ENCODE results near the gene ATF7IP2. TPM values are rescaled to one million over a fixed set of nuclear protein-coding genes. Genes with fewer than 3 reads are reported as not detected.

The ATF7IP2 gene
- total and polyA plus RNA-seq, 2 donors (not counting 3 experiments of a cell fraction or from before 2014, with no cell fraction given): 9.7 to 14.6 TPM

DNA sequence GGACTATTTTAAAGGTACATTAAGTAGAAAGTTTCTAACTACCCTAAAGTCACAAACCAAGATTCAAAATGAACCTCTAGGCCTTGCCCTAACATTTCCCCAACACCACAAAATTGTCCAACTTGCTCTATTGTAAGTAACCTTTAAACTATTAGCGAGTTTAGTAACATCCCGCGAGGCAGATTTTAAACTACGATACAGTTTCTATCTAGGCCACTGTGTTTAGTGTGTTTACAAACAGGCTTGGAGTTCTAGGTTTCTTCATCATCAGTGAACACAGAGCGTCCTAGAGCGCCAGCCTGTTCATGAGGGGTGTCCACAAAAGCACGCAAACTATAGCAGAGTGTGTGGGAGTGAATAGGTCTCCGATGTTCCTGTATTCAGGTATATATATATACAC lies 142.8 kb downstream of the ATF7IP2 start:
- Histone ChIP-seq H3K36me3 (ENCODE audit: control insufficient read depth in 2 of 2, extremely low read depth in 1 of 2, insufficient read depth in 2 of 2, low read length in 2 of 2) (no peaks in the 10 kb centered on the region), H3K4me2 (ENCODE audit: insufficient read depth, low read length) (no peak overlapping the region), H3K27ac (ENCODE audit: insufficient read depth, low read depth, low read length) (no peak overlapping the region), H3K79me2 (ENCODE audit: control insufficient read depth, insufficient read depth, low read length) (no peaks in the 10 kb centered on the region), H3K27me3 (ENCODE audit: control insufficient read depth in 2 of 2, insufficient read depth in 2 of 2, low read length in 2 of 2) (no peaks in the 10 kb centered on the region), H3K9ac (replicated peaks; ENCODE audit: extremely low read depth, insufficient read depth, low read length) (no peak overlapping the region), H3K9me1 (replicated peaks; ENCODE audit: control insufficient read depth, extremely low read depth, insufficient read depth, low read length) (no peaks in the 10 kb centered on the region), H3K4me3 (replicated peaks in 1 of 3; ENCODE audit: insufficient read depth in 1 of 3, low read depth in 1 of 3, low read length in 3 of 3) (no peak overlapping the region), H3K4me1 (ENCODE audit: control insufficient read depth, extremely low read depth, insufficient read depth, low read length) (no peaks in the 10 kb centered on the region), H3K9me3 (replicated peaks; ENCODE audit: control insufficient read depth, insufficient read depth, low read length) (no peaks in the 10 kb centered on the region), H4K20me1 (replicated peaks; ENCODE audit: control insufficient read depth, extremely low read depth, insufficient read depth, low read length) (no peaks in the 10 kb centered on the region), H2AFZ (ENCODE audit: low read depth, low read length) (no peak overlapping the region)
- ChIA-PET CTCF (no interaction called here), POLR2A (no interaction called here)
- dilution Hi-C loops (cut with MboI; ENCODE audit: extremely low pct_ligation_motif_present, low sequenced_read_pairs) (no loop called here), intact Hi-C loops (cut with micrococcal nuclease) (no loop called here)
- TF ChIP-seq POLR2AphosphoS5 (IDR thresholded peaks at IDR 0.05; ENCODE audit: insufficient read depth, low read depth, low read length) (no peak), JUN (IDR thresholded peaks at IDR 0.05; ENCODE audit: borderline replicate concordance, insufficient read depth, insufficient read length, low read depth) (no peak), GATA2 (IDR thresholded peaks at IDR 0.05; ENCODE audit: insufficient read depth, insufficient read length, low read depth, low read length) (no peak)
- TF ChIP-seq, protein P1, sequence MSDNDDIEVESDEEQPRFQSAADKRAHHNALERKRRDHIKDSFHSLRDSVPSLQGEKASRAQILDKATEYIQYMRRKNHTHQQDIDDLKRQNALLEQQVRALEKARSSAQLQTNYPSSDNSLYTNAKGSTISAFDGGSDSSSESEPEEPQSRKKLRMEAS (IDR thresholded peaks at IDR 0.05; ENCODE audit: insufficient read depth, insufficient read length): no peak
- BruUV-seq (replicated peaks): no TSS peak
- DNase-seq (ENCODE audit: low read depth, low spot score) (no peak), FAIRE-seq (no peak)

DNA sequence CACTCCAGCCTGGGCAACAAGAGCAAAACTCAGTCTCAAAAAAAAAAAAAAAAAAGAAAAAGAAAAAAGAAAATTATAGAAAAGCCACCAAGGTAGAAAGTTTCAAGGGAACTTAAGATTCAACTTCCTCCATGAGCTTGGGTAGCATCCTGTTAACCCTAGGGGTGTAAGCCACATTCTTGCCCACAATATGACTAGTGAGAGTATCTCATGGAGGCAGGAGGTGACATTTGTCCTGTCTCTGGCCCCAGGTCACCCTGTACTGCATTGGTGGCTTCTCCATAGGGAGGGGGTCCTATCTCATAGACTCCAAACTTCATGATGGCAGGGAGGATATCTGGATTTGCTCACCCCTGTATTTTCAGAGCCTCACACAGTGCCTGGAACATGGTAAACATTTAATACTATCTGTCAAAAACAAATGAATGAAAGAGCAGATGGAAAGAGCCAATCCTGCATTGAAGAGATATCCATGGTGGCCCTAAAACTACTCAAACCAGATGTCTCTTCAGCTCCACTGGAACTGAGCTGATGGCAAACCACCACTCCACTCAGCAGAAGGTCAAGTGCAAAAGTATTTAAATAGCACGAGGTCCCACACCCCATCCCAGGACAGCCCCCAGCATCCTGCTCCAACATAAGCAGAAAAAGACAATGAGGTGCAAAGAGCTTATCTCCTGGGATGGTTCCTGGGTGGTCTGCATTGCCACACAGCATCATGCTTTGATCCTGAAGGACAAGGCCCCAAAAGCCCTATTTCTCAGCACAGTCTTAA lies 144.2 kb downstream of the ATF7IP2 start:
- H3K27ac ChIP-seq (ENCODE audit: insufficient read depth, low read depth, low read length): no peak overlapping the region
- no peaks in the 10 kb centered on the region for H3K27me3 ChIP-seq (ENCODE audit: control insufficient read depth in 2 of 2, insufficient read depth in 2 of 2, low read length in 2 of 2)
- H3K9me1 ChIP-seq (replicated peaks; ENCODE audit: control insufficient read depth, extremely low read depth, insufficient read depth, low read length): no peaks in the 10 kb centered on the region
- no peak overlapping the region for H2AFZ ChIP-seq (ENCODE audit: low read depth, low read length)
- no TSS peak for BruUV-seq (replicated peaks)
- ChIA-PET POLR2A (no interaction called here), CTCF (interaction anchor here (0.7 to 2.0 kb wide), 2 partner anchors 8 to 388 kb away, joined by 3 to 8 read pairs; no protein-coding TSS in a partner anchor)
- H3K4me3 ChIP-seq (replicated peaks in 1 of 3; ENCODE audit: insufficient read depth in 1 of 3, low read depth in 1 of 3, low read length in 3 of 3): no peak overlapping the region
- intact Hi-C loops (cut with micrococcal nuclease) (no loop called here), dilution Hi-C loops (cut with MboI; ENCODE audit: extremely low pct_ligation_motif_present, low sequenced_read_pairs) (no loop called here)
- no peak overlapping the region for H3K4me2 ChIP-seq (ENCODE audit: insufficient read depth, low read length)
- H3K9ac ChIP-seq (replicated peaks; ENCODE audit: extremely low read depth, insufficient read depth, low read length): no peak overlapping the region
- H3K9me3 ChIP-seq (replicated peaks; ENCODE audit: control insufficient read depth, insufficient read depth, low read length): no peaks in the 10 kb centered on the region
- DNase-seq (ENCODE audit: low read depth, low spot score): no peak
- no peaks in the 10 kb centered on the region for H3K79me2 ChIP-seq (ENCODE audit: control insufficient read depth, insufficient read depth, low read length)
- no peak for FAIRE-seq
- no peaks in the 10 kb centered on the region for H4K20me1 ChIP-seq (replicated peaks; ENCODE audit: control insufficient read depth, extremely low read depth, insufficient read depth, low read length)
- no peaks in the 10 kb centered on the region for H3K4me1 ChIP-seq (ENCODE audit: control insufficient read depth, extremely low read depth, insufficient read depth, low read length)
- TF ChIP-seq POLR2A (IDR thresholded peaks at IDR 0.05; ENCODE audit: low read depth, low read length) (no peak), EZH2 (IDR thresholded peaks at IDR 0.05; ENCODE audit: borderline replicate concordance, low read depth, low read length, severe bottlenecking) (no peak), MYC (IDR thresholded peaks at IDR 0.05; ENCODE audit: low read depth, low read length) (no peak), GATA2 (IDR thresholded peaks at IDR 0.05; ENCODE audit: insufficient read depth, insufficient read length, low read depth, low read length) (no peak), POLR2AphosphoS5 (IDR thresholded peaks at IDR 0.05; ENCODE audit: insufficient read depth, low read depth, low read length) (no peak), JUN (IDR thresholded peaks at IDR 0.05; ENCODE audit: borderline replicate concordance, insufficient read depth, insufficient read length, low read depth) (no peak), FOS (IDR thresholded peaks at IDR 0.05; ENCODE audit: borderline replicate concordance, insufficient read depth, low read length) (no peak)
- TF ChIP-seq, protein P2, sequence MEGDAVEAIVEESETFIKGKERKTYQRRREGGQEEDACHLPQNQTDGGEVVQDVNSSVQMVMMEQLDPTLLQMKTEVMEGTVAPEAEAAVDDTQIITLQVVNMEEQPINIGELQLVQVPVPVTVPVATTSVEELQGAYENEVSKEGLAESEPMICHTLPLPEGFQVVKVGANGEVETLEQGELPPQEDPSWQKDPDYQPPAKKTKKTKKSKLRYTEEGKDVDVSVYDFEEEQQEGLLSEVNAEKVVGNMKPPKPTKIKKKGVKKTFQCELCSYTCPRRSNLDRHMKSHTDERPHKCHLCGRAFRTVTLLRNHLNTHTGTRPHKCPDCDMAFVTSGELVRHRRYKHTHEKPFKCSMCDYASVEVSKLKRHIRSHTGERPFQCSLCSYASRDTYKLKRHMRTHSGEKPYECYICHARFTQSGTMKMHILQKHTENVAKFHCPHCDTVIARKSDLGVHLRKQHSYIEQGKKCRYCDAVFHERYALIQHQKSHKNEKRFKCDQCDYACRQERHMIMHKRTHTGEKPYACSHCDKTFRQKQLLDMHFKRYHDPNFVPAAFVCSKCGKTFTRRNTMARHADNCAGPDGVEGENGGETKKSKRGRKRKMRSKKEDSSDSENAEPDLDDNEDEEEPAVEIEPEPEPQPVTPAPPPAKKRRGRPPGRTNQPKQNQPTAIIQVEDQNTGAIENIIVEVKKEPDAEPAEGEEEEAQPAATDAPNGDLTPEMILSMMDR (IDR thresholded peaks at IDR 0.05; ENCODE audit: extremely low read depth in 1 of 2, insufficient read depth in 1 of 2, low read depth in 1 of 2, low read length in 2 of 2): no peak
- TF ChIP-seq, protein P1 (IDR thresholded peaks at IDR 0.05; ENCODE audit: insufficient read depth, insufficient read length): no peak
- H3K36me3 ChIP-seq (ENCODE audit: control insufficient read depth in 2 of 2, extremely low read depth in 1 of 2, insufficient read depth in 2 of 2, low read length in 2 of 2): no peaks in the 10 kb centered on the region
